ENCODE results near the gene CAMKK2.
"Not testable (repeated sequence)": the region's sequence is repeated elsewhere in the genome, so short reads cannot be mapped to it uniquely, and the experiment has no call there.

CAMKK2 gene

DNA sequence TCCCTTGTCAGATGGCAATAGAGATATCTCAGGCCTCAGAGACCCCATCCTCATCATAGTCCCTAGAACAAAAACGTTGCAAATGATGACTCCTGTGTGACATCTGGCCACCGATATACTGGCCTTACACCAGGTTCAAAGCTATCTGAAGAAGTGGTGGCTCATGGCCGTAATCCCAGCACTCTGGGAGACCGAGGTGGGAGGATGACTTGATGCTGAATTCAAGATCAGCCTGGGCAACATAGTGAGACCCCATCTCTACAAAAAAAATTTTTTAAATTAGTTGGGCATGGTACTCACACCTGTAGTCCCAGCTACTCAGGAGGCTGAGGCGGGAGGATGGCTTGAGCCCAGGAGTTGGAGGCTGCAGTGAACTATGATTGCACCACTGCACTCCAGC lies 13.1 kb downstream of the CAMKK2 start:
- in situ Hi-C loops (cut with HindIII; ENCODE audit: low pct_ligation_motif_present, low pct_unique_long_range_greater_than_20kb, low sequenced_read_pairs), result no loop called here
- DNase-seq, result no peak

DNA sequence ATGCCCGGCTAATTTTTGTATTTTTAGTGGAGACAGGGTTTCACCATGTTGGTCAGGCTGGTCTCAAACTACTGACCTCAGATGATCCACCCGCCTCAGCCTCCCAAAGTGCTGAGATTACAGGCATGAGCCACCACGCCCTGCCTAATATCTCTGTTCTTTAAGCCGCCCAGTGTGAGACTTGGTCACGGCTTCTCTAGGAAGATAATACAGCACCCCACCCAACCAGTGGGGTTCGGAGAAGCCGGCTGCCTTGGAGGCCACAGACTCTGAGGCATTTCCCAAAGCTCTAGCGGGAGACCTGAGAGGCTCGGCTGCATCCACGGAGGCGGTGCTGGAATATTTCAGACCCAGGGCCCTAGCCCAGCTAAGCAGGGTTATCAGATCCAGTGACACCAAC lies 13.6 kb downstream of the CAMKK2 start:
- in situ Hi-C loops (cut with HindIII; ENCODE audit: low pct_ligation_motif_present, low pct_unique_long_range_greater_than_20kb, low sequenced_read_pairs); DNase-seq: not testable (repeated sequence)

DNA sequence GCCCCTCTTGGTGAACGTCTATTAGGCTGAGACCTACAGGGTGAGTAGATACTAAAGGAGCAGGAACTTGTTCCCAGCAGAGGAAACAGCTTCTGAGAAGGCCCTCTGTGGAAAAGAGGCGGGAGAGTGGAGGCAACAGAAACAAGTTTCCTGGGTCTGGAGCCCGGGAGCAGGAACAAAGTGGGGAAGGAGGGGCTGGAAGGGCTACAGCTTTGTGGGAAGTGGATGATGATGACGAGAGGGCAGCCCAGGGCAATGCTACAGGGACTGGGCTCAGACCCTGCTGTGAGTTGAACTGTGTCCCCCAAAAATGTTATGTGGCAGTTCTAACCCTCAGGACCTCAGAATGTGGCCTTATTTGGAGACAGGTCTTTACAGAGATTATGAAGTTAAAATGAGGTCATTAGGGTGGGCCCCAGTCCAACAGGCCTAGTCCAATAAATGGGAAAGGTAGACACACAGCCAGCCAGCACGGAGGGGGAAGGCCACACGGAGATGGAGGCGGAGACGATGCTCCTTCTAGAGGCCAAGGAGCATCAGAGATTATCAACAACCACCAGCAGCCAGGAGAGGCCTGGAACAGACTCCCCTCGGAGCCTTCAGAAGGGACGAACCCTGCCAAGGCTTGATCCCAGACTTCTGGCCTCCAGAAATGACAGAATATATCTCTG lies 14.3 kb downstream of the CAMKK2 start:
- in situ Hi-C loops (cut with HindIII; ENCODE audit: low pct_ligation_motif_present, low pct_unique_long_range_greater_than_20kb, low sequenced_read_pairs), result no loop called here
- no peak for DNase-seq

DNA sequence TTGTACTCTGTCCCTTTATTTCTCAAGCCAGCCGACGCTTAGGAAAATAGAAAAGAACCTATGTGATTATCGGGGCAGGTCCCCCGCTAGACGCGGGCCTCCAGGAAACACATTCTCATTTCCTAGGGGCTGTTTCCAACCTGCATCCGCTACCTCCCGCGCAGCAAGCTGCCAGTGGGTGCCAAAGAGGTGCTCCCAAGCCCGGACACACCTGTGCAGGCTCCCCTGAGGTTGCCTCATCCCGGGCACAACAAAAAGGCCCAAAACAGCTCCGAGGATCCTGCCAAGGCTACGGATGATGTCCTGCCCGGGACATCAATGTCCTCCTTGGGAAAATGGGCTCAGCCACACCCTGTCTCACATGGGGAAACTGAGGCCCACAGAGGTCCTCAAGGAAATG lies 15.4 kb downstream of the CAMKK2 start:
- DNase-seq; in situ Hi-C loops (cut with HindIII; ENCODE audit: low pct_ligation_motif_present, low pct_unique_long_range_greater_than_20kb, low sequenced_read_pairs): not testable (repeated sequence)

DNA sequence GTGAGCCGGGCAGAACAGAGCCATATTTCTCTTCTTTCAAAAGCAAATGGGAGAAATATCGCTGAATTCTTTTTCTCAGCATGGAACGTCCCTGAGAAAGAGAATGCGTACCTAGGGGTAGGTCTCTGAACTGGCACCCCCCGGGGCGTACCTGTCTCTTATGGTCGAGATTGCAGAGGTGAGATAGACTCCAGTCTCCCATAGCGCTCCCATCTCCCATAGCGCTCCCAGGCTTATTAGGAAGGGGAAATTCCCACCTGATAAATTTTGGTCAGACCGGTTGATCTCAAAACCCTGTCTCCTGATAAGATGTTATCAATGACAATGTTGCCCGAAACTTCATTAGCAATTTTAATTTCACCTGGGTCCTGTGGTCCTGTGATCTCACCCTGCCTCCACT lies 16.0 kb downstream of the CAMKK2 start:
- DNase-seq; in situ Hi-C loops (cut with HindIII; ENCODE audit: low pct_ligation_motif_present, low pct_unique_long_range_greater_than_20kb, low sequenced_read_pairs): not testable (repeated sequence)

DNA sequence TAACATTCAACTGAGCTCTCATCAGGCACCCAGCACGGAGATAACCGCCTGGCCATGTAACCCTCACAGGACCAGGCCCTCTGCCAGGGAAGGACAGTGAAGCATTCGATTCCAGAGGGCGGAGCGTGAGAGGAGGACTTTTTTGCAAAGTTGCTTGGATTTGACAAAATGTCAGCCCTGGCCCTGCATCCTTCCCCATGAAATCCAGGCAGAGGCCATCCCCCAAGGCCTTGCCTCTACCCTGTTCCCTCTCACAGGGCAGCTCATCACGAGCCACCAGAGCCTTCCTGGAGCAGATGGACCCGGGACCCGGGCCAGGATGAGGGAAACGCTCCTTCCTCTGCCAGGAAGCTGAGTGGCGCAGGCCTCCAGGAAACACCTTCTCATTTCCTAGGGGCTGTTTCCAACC lies 17.0 kb downstream of the CAMKK2 start:
- in situ Hi-C loops (cut with HindIII; ENCODE audit: low pct_ligation_motif_present, low pct_unique_long_range_greater_than_20kb, low sequenced_read_pairs), result no loop called here
- DNase-seq, result no peak

DNA sequence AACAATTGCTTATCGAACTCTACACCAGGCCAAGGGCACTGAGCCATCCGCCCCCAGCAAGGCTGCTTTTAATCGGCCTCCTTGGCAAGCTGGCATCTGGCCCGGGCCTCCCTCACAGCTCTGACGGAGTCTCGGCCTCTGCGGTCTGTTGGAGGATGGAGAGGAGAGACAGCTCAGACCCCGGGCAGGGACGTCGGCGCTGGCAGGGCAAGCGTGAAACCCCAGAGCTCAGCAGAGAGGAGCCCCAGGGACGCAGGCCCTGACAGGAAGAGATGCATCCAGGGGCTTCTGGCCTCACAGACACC lies 17.5 kb downstream of the CAMKK2 start:
- DNase-seq, result no peak

DNA sequence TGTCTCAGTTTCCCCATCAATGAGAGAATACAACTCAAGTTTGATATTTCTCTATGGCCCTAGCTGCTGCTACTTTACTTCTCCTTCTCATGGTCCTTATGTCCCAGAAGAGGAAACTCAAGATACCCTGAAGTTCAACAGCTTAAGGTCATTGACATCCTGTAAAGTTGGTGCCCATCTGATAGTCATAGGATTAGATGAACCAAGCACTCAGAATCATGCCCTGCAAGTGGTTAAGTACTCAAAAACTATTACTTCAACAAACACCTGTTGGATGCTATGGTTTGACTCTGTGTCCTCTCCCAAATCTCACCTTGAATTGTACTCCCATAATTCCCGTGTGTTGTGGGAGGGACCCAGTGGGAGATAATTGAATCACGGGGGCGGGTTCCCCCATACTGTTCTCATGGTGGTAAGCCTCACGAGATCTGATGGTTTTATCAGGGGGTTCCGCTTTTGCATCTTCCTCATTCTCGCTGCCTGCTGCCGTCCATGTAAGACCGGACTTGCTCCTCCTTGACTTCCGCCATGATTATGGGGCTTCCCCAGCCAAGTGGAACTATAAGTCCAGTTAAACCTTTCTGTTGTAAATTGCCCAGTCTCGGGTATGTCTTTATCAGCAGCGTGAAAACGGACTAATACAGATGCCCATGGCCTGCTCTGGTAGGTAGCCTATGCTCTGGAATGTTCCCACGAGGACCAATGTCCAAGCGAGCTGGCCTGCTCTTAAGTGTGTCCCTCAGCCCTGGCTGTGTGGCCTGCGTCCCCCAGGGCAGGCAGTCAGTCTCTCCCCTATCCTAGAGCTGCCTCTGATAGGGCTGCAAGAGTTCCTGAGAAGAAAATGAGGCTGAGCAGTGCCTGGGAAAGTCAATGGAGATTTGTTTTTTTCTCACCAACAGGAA lies 18.1 kb downstream of the CAMKK2 start:
- in situ Hi-C loops (cut with HindIII; ENCODE audit: low pct_ligation_motif_present, low pct_unique_long_range_greater_than_20kb, low sequenced_read_pairs), result no loop called here
- DNase-seq, result no peak

More for the DNA sequence above, 17.5 kb downstream of the CAMKK2 start:
- in situ Hi-C loops (cut with HindIII; ENCODE audit: low pct_ligation_motif_present, low pct_unique_long_range_greater_than_20kb, low sequenced_read_pairs), result no loop called here

DNA sequence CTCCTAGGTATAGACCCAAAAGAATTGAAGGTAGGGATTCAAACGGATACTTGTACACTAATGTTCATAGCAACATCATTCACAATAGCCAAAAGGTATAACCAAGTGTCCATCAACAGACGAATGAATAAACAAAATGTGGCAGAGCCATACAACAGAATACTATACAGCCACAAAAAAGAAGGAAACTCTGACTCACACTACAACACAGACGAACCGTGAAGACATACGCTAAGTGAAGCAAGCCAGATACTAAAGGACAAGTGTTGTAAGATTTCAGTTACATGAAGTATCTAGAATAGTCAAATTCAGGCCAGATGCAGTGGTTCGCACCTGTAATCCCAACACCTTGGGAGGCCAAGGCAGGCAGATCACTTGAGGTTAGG lies 19.1 kb downstream of the CAMKK2 start:
- in situ Hi-C loops (cut with HindIII; ENCODE audit: low pct_ligation_motif_present, low pct_unique_long_range_greater_than_20kb, low sequenced_read_pairs), result no loop called here
- no peak for DNase-seq

DNA sequence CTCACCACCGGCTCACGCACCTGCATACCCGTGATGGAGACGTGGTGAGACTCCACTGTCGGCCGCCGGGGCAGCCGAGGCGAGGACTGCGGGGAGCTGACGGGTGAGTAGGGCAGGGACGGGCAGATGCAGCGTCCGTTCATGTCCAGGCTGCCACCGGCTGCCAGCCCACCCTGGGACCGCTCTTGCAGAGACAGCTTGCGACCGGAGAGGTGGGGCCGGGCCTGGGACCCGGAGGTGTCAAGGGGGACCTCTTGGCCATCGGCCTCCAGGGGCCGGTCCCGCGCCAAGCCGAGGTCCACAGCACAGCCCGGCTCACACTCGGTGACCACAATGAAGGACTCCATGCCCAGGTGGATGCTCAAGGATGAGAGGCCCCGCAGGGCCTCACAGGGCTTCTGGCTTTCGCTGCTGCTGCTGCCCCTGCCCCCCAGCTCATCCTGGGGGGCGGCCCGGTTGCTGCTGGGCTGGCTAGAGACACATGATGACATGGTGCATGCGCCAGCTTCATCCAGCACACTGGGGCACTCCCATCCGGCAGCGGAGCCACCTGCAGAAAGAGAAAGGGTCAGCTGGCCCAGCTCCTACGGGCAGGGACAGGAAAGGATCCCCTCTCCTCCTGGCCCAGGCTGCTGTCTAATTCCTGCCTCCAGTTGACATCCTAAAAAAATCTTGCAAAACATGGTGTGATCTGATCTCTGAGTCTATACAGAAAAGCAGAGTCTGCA lies 22.3 kb downstream of the CAMKK2 start:
- DNase-seq, result no peak

DNA sequence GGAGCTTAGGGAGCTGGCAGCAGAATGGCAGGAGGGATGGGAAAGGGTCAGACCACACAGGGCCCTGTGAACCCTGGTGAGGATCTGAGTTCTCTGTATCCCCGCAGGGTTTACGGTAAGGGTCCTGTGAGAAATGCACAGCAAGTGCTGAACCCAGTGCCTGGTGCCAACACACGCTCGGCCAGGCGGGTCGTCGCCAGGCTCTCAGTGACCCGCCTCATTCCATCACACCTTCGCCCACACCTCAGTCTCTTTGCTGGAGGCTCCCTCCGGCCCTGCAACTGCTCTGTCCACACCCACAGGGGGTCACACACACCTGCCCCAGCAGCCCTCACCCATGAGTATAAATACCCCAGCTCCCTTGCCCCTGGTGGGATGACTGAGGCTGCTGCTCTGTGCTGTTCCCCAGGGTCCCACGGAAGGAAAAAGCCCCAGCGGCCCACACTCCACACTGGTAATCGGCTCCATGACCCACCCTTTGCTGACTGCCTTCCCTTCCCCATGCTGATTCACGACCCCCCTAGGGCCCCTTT lies 23.1 kb downstream of the CAMKK2 start:
- in situ Hi-C loops (cut with HindIII; ENCODE audit: low pct_ligation_motif_present, low pct_unique_long_range_greater_than_20kb, low sequenced_read_pairs), result no loop called here

More for the DNA sequence above, 22.3 kb downstream of the CAMKK2 start:
- in situ Hi-C loops (cut with HindIII; ENCODE audit: low pct_ligation_motif_present, low pct_unique_long_range_greater_than_20kb, low sequenced_read_pairs), result no loop called here

DNA sequence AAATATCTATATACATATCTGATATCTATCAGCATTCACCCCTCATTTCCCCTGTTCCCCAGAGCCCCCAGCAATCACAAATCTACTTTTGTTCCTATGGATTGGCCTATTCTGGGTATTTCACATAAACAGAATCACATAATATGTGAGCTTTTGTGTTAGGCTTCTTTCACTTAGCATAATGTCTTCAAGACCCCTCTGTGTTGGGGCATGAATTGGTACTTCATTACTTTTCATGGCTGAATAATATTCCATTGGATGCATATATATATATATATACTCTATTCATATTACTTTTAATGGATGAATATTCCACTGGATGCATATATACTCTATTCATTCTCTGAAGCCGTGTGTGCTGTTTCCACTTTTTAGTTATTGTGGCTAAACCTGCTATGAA lies 28.7 kb downstream of the CAMKK2 start:
- in situ Hi-C loops (cut with HindIII; ENCODE audit: low pct_ligation_motif_present, low pct_unique_long_range_greater_than_20kb, low sequenced_read_pairs), result no loop called here
- no peak for DNase-seq

More for the DNA sequence above, 23.1 kb downstream of the CAMKK2 start:
- no peak for DNase-seq

DNA sequence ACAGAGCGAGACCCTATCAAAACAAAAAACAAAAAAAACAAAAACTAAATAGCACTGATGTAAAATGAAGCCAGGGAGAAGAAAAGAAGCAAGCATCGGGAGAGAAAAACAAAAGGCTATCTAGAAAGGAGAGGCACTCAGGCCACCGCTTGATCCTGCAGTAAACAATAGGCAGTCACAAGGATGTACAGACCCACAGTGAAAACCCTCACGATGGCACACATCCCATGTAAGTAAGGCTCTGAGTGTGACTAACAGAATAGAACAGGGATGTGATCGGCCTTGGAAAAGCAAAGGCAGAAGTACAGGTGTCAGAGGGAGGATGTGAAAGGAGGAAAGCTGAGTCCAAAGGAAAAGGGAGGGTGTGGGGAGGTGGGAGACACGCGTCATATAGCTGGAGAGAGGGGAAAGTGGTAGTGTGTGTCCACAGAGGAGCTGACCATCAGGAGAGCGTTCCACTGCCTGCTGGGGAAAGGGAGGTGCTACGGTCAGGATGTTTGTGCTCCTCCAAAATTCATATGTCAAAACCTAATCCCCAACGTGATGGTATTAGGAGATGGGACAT lies 31.5 kb downstream of the CAMKK2 start:
- in situ Hi-C loops (cut with HindIII; ENCODE audit: low pct_ligation_motif_present, low pct_unique_long_range_greater_than_20kb, low sequenced_read_pairs), result no loop called here
- DNase-seq, result no peak

DNA sequence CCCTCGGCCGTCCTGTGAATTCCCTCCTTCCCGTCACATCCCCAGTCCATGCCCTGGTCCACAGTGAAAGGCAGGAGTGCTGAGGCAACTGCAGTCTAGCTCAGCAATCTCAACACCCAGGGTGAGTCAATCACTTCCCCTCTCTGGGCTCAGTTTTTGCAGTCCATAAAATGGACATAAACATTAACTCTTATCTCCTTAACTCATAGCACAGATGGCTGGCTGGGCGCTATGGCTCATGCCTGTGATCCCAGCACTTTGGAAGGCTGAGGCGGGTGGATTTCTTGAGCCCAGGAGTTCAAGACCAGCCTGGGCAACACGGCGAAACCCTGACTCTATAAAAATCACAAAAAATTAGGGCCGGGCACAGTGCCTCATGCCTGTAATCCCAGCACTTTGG lies 32.4 kb downstream of the CAMKK2 start:
- in situ Hi-C loops (cut with HindIII; ENCODE audit: low pct_ligation_motif_present, low pct_unique_long_range_greater_than_20kb, low sequenced_read_pairs), result no loop called here
- no peak for DNase-seq

DNA sequence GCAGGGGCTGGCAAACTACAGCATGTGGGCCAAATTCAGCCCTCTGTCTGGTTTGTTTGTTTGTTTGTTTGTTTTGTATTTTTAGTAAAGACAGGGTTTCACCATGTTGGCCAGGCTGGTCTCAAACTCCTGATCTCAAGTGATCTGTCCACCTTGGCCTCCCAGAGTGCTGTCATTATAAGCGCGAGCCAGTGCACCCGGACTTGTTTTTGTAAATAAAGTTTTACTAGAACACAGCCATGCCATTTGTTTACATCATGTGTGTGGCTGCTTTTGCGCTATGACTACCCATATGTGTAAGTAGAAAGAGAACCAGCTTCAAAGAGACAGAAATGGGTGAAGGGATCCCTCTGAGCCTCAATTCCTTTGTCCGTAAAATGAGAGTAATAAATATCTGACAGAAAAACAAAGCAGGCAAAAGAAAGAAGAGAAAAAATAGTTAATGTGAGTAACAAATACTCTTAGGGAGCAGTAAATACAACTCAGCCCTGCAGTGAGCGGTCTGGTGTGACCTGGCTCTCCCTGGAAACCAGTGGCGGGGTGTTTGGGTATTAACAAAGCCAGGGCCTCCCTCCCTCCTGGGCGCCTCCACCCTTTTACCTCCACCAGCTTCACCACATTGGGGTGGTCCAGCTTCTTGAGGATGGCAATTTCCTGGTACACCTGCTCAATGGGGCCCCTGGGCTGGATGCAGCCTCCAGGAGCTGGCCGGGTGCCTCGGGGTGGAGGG lies 33.1 kb downstream of the CAMKK2 start:
- in situ Hi-C loops (cut with HindIII; ENCODE audit: low pct_ligation_motif_present, low pct_unique_long_range_greater_than_20kb, low sequenced_read_pairs), result no loop called here

DNA sequence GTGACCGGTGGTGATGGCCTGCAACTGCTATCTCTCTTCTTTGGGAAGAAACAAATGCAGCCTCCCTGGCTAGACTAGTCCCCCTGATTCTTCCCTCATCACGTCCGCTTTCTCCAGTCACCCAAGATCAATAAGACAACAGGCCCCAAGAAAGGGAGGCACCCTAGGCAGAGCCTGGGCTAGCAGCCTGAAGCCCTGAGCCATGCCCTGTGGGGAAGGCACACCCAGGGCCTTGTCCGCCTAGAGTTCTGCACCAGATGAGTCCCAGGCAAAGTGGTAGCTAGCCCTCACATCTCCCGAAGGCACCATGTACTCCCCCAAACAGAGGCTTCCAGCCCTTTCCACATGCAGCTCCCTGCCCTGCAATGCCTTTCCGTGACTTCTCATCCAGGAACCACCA lies 35.1 kb downstream of the CAMKK2 start:
- in situ Hi-C loops (cut with HindIII; ENCODE audit: low pct_ligation_motif_present, low pct_unique_long_range_greater_than_20kb, low sequenced_read_pairs), result no loop called here
- DNase-seq, result no peak

More for the DNA sequence above, 33.1 kb downstream of the CAMKK2 start:
- no peak for DNase-seq

DNA sequence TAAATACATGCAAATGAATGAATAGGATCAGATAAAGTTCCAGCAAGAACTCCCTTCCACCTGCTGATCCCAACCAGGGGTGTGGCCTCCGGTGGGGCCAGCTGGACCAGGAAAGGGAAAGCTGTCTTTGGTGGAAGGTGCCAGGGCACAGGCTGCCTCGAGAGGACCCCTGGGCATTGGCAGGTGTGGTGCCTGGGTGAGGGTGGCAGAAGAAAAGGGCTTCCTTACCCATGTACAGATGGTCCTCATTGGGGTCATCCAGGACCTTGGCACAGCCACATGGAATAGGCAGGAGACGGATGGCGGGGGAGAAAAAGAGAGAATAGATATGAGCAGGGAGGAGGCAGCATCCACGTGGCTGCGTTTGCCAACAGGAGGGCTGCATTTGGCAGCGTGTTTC lies 36.4 kb downstream of the CAMKK2 start:
- in situ Hi-C loops (cut with HindIII; ENCODE audit: low pct_ligation_motif_present, low pct_unique_long_range_greater_than_20kb, low sequenced_read_pairs), result no loop called here
- DNase-seq, result no peak

DNA sequence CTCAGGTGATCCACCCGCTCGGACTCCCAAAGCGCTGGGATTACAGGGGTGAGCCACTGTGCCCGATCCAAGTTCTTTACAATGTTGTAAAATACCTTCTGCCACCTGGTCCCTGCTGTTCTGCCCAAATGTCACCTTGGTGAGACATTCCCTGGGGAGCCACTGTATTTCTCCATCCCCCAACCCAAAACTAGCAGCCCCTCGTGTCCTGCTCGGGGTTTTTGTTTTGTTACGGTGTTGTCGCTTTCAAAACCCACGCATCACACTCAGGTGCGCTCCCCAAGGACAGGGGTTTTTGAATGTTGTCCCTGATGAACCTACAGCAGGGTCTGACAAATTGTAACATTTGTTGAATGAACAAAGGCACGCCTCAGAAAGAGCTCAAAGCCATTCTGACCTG lies 37.4 kb downstream of the CAMKK2 start:
- DNase-seq, result no peak
- in situ Hi-C loops (cut with HindIII; ENCODE audit: low pct_ligation_motif_present, low pct_unique_long_range_greater_than_20kb, low sequenced_read_pairs), result no loop called here
